ENCODE data around the gene GLRX5.

The GLRX5 gene

DNA sequence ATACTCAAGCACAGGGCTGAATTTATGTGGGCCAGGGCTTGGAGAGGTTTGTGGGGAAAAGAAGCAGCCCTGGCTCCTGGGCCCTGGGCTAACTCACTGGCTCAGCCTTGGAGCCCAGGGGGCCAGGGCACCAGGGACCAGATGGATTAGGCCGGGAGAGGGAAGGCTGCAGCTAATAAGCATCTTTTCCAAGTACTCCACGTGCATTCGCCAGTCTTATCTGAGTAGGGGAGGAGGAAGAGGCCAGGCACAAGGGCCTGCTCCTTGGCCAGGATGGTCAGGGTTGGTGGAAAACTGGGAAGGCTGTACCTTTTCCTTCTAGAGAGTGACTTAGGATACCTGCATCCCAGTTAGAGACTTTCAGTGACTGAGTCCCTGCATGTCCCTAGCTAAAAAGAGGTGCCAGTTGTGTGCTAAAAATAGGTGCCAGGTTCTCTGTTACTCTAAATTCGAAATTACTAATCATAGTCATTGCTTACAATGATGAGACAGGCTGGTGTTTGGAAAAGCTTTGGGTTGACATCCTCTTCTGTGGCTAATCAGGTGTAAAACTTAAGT lies 1.3 kb downstream of the GLRX5 start:
- no peaks in the 10 kb centered on the region for H3K36me3 ChIP-seq (ENCODE audit: control insufficient read depth, insufficient read depth, low read length)
- peaks cover 14% of the 10 kb centered on the region for H3K4me1 ChIP-seq
- no peak overlapping the region for H2AFZ ChIP-seq
- no peaks in the 10 kb centered on the region for H3K27me3 ChIP-seq (ENCODE audit: control insufficient read depth, insufficient read depth, low read length)
- TF ChIP-seq, protein P1, sequence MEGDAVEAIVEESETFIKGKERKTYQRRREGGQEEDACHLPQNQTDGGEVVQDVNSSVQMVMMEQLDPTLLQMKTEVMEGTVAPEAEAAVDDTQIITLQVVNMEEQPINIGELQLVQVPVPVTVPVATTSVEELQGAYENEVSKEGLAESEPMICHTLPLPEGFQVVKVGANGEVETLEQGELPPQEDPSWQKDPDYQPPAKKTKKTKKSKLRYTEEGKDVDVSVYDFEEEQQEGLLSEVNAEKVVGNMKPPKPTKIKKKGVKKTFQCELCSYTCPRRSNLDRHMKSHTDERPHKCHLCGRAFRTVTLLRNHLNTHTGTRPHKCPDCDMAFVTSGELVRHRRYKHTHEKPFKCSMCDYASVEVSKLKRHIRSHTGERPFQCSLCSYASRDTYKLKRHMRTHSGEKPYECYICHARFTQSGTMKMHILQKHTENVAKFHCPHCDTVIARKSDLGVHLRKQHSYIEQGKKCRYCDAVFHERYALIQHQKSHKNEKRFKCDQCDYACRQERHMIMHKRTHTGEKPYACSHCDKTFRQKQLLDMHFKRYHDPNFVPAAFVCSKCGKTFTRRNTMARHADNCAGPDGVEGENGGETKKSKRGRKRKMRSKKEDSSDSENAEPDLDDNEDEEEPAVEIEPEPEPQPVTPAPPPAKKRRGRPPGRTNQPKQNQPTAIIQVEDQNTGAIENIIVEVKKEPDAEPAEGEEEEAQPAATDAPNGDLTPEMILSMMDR (IDR thresholded peaks at IDR 0.05), result no peak
- no peak overlapping the region for H3K27ac ChIP-seq
- H3K9me3 ChIP-seq (ENCODE audit: control insufficient read depth, low read length), result no peaks in the 10 kb centered on the region
- H3K9ac ChIP-seq, result no peak overlapping the region
- H3K4me2 ChIP-seq (ENCODE audit: low read length), result peak overlapping the region; percentile 85
- peak overlapping the region; percentile 88 for H3K4me3 ChIP-seq (ENCODE audit: low read depth, low read length)
- H3K79me2 ChIP-seq, result peaks cover 45% of the 10 kb centered on the region

- no peaks in the 10 kb centered on the region for H3K36me3 ChIP-seq (ENCODE audit: control insufficient read depth, insufficient read depth, low read length)
- no peak overlapping the region for H3K4me3 ChIP-seq (ENCODE audit: low read depth, low read length)
- peaks cover 12% of the 10 kb centered on the region for H3K4me1 ChIP-seq
- H2AFZ ChIP-seq, result no peak overlapping the region
- no peak overlapping the region for H3K27ac ChIP-seq
- TF ChIP-seq, protein P1 (IDR thresholded peaks at IDR 0.05), result no peak
- H3K27me3 ChIP-seq (ENCODE audit: control insufficient read depth, insufficient read depth, low read length), result no peaks in the 10 kb centered on the region
- peak overlapping the region; percentile 85 for H3K4me2 ChIP-seq (ENCODE audit: low read length)
- H3K9ac ChIP-seq, result no peak overlapping the region
- no peaks in the 10 kb centered on the region for H3K9me3 ChIP-seq (ENCODE audit: control insufficient read depth, low read length)
- H3K79me2 ChIP-seq, result peaks cover 45% of the 10 kb centered on the region
Observed at GRCh38 chr14:95536671-95537070, 1.8 kb downstream of the GLRX5 start.

GRCh38 chr14:95537298-95538089 lies 2.6 kb downstream of the GLRX5 start:
- Histone ChIP-seq H3K9ac (no peak overlapping the region), H3K36me3 (ENCODE audit: control insufficient read depth, insufficient read depth, low read length) (no peaks in the 10 kb centered on the region), H3K4me2 (ENCODE audit: low read length) (no peak overlapping the region), H3K79me2 (peaks cover 45% of the 10 kb centered on the region), H3K4me3 (ENCODE audit: low read depth, low read length) (no peak overlapping the region), H3K4me1 (peaks cover 11% of the 10 kb centered on the region), H3K27ac (no peak overlapping the region), H3K27me3 (ENCODE audit: control insufficient read depth, insufficient read depth, low read length) (no peaks in the 10 kb centered on the region), H2AFZ (no peak overlapping the region), H3K9me3 (ENCODE audit: control insufficient read depth, low read length) (no peaks in the 10 kb centered on the region)
- TF ChIP-seq, protein P1 (IDR thresholded peaks at IDR 0.05), result no peak

- H3K27ac ChIP-seq, result no peak overlapping the region
Observed at GRCh38 chr14:95538801-95539509, 4.1 kb downstream of the GLRX5 start.

More at GRCh38 chr14:95538801-95539509, 4.1 kb downstream of the GLRX5 start:
- no peak overlapping the region for H2AFZ ChIP-seq
- TF ChIP-seq, protein P1 (IDR thresholded peaks at IDR 0.05), result no peak
- H3K9ac ChIP-seq, result no peak overlapping the region
- no peaks in the 10 kb centered on the region for H3K27me3 ChIP-seq (ENCODE audit: control insufficient read depth, insufficient read depth, low read length)
- no peaks in the 10 kb centered on the region for H3K9me3 ChIP-seq (ENCODE audit: control insufficient read depth, low read length)
- H3K4me1 ChIP-seq, result peaks cover 11% of the 10 kb centered on the region
- no peak overlapping the region for H3K4me3 ChIP-seq (ENCODE audit: low read depth, low read length)
- H3K4me2 ChIP-seq (ENCODE audit: low read length), result no peak overlapping the region
- no peaks in the 10 kb centered on the region for H3K36me3 ChIP-seq (ENCODE audit: control insufficient read depth, insufficient read depth, low read length)
- H3K79me2 ChIP-seq, result peaks cover 40% of the 10 kb centered on the region

Data from parathyroid adenoma (tissue), 2 donors.